ENCODE data around the gene LTBR. TPM values are rescaled to one million over a fixed set of nuclear protein-coding genes. Genes with fewer than 3 reads are reported as not detected.
A peak's percentile ranks its signal among the peaks of the same experiment; 100 is the strongest.

Gene LTBR
- total RNA-seq, 1 experiment from 2014 or later, result 4.8 TPM

GRCh38 chr12:6370994-6371754, 12.8 kb upstream of the LTBR start:
- Histone ChIP-seq H3K79me1 (ENCODE audit: insufficient read depth, low read depth, low read length, poor library complexity, severe bottlenecking) (peaks cover 9% of the 10 kb centered on the region), H3K79me2 (ENCODE audit: insufficient read depth, low read length) (peaks cover 30% of the 10 kb centered on the region), H3K23ac (ENCODE audit: insufficient read length, low read depth, low read length) (no peak overlapping the region), H3K18ac (ENCODE audit: insufficient read length, low read depth, low read length) (peak overlapping the region; percentile 25), H3K23me2 (ENCODE audit: insufficient read length, low read depth, low read length, poor library complexity, severe bottlenecking) (peaks cover 47% of the 10 kb centered on the region), H3K4me2 (ENCODE audit: insufficient read depth, insufficient read length, low read length) (peak overlapping the region; percentile 53), H2AFZ (ENCODE audit: low read length) (no peak overlapping the region), H2BK12ac (ENCODE audit: insufficient read length, low read depth, low read length) (peak overlapping the region; percentile 7), H3K27ac (ENCODE audit: insufficient read length, low read depth, low read length) (peak overlapping the region; percentile 83), H4K5ac (ENCODE audit: insufficient read length, low read depth, low read length) (no peak overlapping the region), H3K4me1 (ENCODE audit: insufficient read depth, low read length) (peaks cover 15% of the 10 kb centered on the region; the same call in 1 of the 2 replicates), H3K9ac (ENCODE audit: extremely low read depth, insufficient read length, low read length) (peak overlapping the region; percentile 2), H2BK15ac (ENCODE audit: low read depth, low read length) (no peak overlapping the region), H2BK20ac (ENCODE audit: low read depth, low read length, poor library complexity, severe bottlenecking) (no peak overlapping the region), H3K9me3 (ENCODE audit: control insufficient read depth, low read depth, low read length) (no peaks in the 10 kb centered on the region), H3T11ph (ENCODE audit: low read length) (no peak overlapping the region), H4K91ac (ENCODE audit: insufficient read length, low read depth, low read length) (no peak overlapping the region), H3K56ac (ENCODE audit: insufficient read length, low read depth, low read length) (no peak overlapping the region), H4K20me1 (ENCODE audit: control insufficient read depth, insufficient read depth, insufficient read length) (no peaks in the 10 kb centered on the region), H2AK5ac (ENCODE audit: insufficient read length, low read length) (no peak overlapping the region), H3K4ac (ENCODE audit: low read depth, low read length) (no peak overlapping the region), H2BK5ac (ENCODE audit: insufficient read length, low read length) (no peak overlapping the region), H3K14ac (ENCODE audit: insufficient read depth, low read length) (no peak overlapping the region), H2BK120ac (ENCODE audit: low read depth, low read length, poor library complexity, severe bottlenecking) (no peak overlapping the region), H4K8ac (replicated peaks; ENCODE audit: insufficient read length, low read depth, low read length) (no peak overlapping the region), H3K27me3 (ENCODE audit: insufficient read depth, low read length) (no peaks in the 10 kb centered on the region)
- Mint-ChIP-seq H3K27me3 (ENCODE audit: low read depth) (no peaks in the 10 kb centered on the region), H3K4me1 (peaks cover 69 to 72% of the 10 kb centered on the region in 2 experiments), H3K36me3 (ENCODE audit: insufficient read depth in 1 of 3, low read depth in 3 of 3) (peaks cover 13 to 41% (median 32%) of the 10 kb centered on the region in 3 experiments), H3K27ac (peak overlapping the region; percentile 98), H3K9me3 (no peaks in the 10 kb centered on the region), H3K4me3 (peak overlapping the region; percentile 65 to 72)
- peak; percentile 53; the same call in 2 of the 3 replicates for TF ChIP-seq CTCF (conservative IDR thresholded peaks at IDR 0.05)
- DNase-seq, result peak; percentile 99
- WGBS (ENCODE audit: extremely low coverage, insufficient read length, low lambda C conversion rate), result no CpG with 5 or more reads among the region's 15 CpGs

Measured in H9 (cell line).